Natural killer cell (primary cell): ENCODE results near the gene GRM1. TPM values are rescaled to one million over a fixed set of nuclear protein-coding genes. Genes with fewer than 3 reads are reported as not detected.

ENCODE experiments used
- ATAC-seq, 3 donors: fragments of 150-1000 bp in 2 of 3; fragments of 200-7000 bp in 1 of 3; cut with Tn5 transposase; 1 replicate in 1 of 3; 2 replicates in 2 of 3; pipeline ENCODE4 v1.10.0; 2021; ENCODE audit warnings: mild to moderate bottlenecking in 2 of 3, moderate library complexity in 2 of 3
- DNase-seq, 2 donors: peaks; one replicate each; pipeline versions ENCODE4 v3.0.0 to v3.0.0-alpha.2; 2013 to 2021; ENCODE audit warnings: mixed read lengths in 1 of 2
- H3K27ac ChIP-seq: one replicate; pipeline ENCODE4 v1.5.1; 2013; ENCODE audit warnings: mild to moderate bottlenecking, low read length
- H3K27me3 ChIP-seq: one replicate; pipeline ENCODE4 v1.6.1; 2013; ENCODE audit warnings: low read length; ENCODE audit not compliant: control insufficient read depth, insufficient read depth
- H3K36me3 ChIP-seq: one replicate; pipeline ENCODE4 v1.6.1; 2013; ENCODE audit warnings: low read length; ENCODE audit not compliant: control insufficient read depth, insufficient read depth
- H3K4me1 ChIP-seq: one replicate; pipeline ENCODE4 v1.6.1; 2013; ENCODE audit warnings: low read length; ENCODE audit not compliant: control insufficient read depth, insufficient read depth
- H3K4me3 ChIP-seq: one replicate; pipeline ENCODE4 v1.5.1; 2013; ENCODE audit warnings: low read length
- H3K9me3 ChIP-seq: one replicate; pipeline ENCODE4 v1.6.1; 2013; ENCODE audit warnings: low read length; ENCODE audit not compliant: control insufficient read depth, insufficient read depth
- H3K27ac Mint-ChIP-seq, 2 donors: one replicate each; pipeline ENCODE4 v1.8.0; 2022; ENCODE audit warnings: mild to moderate bottlenecking in 2 of 2, mixed read lengths in 2 of 2, moderate library complexity in 1 of 2
- H3K27me3 Mint-ChIP-seq, 2 donors: one replicate each; pipeline ENCODE4 v1.8.0; 2022; ENCODE audit warnings: low read depth in 2 of 2, mixed read lengths in 2 of 2
- H3K36me3 Mint-ChIP-seq: one replicate; pipeline ENCODE4 v1.8.0; 2022; ENCODE audit warnings: mixed read lengths
- H3K4me1 Mint-ChIP-seq, 2 donors: one replicate each; pipeline ENCODE4 v1.8.0; 2022; ENCODE audit warnings: mixed read lengths in 2 of 2
- H3K4me3 Mint-ChIP-seq: one replicate; pipeline ENCODE4 v1.8.0; 2022; ENCODE audit warnings: mild to moderate bottlenecking, moderate library complexity, mixed read lengths
- H3K9me3 Mint-ChIP-seq, 2 donors: one replicate each; pipeline ENCODE4 v1.8.0; 2022; ENCODE audit warnings: mixed read lengths in 2 of 2
- WGBS: methylation state at CpG from one replicate; pipeline ENCODE4 v1.1.7; 2013; ENCODE audit warnings: missing lambda C conversion rate; ENCODE audit not compliant: insufficient coverage; 5-methylcytosine and 5-hydroxymethylcytosine counted together
- intact Hi-C: fragments of 100-400 bp; cut with micrococcal nuclease; formaldehyde crosslinking; loops from one replicate; pipeline ENCODE4 v1.14.2; 2022
- total RNA-seq, 4 donors: library from RNA; stranded (reverse); fragments of 120-200 nt in 1 of 4; gene quantifications; one replicate each; pipeline versions ENCODE4 v1.2.3 to v1.2.4, GENCODE V29; 2013 to 2022
- TF ChIP-seq, protein P1 (sequence below): fragments of 200-600 bp; IDR thresholded peaks from one replicate; pipeline ENCODE4 v1.8.0; 2022; ENCODE audit warnings: antibody characterized with exemption

GRM1 gene
- total RNA-seq, 3 donors from 2014 or later (not counting 1 experiment from before 2014, with no cell fraction given), result not detected

DNA sequence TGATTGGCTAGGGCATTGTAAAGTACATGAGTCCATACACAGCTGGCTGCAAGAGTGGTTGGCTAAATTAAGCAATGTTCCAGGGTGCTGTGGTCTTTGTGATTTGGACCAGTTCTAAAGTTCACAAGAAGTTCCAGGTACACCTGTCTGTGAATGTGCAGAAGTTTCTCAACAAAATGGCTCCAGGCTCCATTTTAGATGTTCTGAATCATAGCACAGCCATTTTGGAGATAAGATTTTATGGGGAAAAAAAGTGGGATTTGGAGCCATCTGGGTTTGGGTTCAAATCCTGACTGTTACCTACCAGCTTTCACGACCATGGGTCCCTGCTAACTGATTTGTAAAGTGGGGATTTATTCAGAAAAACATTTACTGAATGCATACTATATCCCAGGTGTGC lies 82.1 kb downstream of the GRM1 start:
- H3K4me3 Mint-ChIP-seq, result no peak overlapping the region
- no peaks in the 10 kb centered on the region for H3K36me3 ChIP-seq
- H3K4me1 ChIP-seq, result no peaks in the 10 kb centered on the region
- H3K4me1 Mint-ChIP-seq, result no peaks in the 10 kb centered on the region
- no peak overlapping the region for H3K27ac Mint-ChIP-seq
- TF ChIP-seq, protein P1, sequence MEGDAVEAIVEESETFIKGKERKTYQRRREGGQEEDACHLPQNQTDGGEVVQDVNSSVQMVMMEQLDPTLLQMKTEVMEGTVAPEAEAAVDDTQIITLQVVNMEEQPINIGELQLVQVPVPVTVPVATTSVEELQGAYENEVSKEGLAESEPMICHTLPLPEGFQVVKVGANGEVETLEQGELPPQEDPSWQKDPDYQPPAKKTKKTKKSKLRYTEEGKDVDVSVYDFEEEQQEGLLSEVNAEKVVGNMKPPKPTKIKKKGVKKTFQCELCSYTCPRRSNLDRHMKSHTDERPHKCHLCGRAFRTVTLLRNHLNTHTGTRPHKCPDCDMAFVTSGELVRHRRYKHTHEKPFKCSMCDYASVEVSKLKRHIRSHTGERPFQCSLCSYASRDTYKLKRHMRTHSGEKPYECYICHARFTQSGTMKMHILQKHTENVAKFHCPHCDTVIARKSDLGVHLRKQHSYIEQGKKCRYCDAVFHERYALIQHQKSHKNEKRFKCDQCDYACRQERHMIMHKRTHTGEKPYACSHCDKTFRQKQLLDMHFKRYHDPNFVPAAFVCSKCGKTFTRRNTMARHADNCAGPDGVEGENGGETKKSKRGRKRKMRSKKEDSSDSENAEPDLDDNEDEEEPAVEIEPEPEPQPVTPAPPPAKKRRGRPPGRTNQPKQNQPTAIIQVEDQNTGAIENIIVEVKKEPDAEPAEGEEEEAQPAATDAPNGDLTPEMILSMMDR, result no peak
- ATAC-seq, result no peak
- peaks cover 2% of the 10 kb centered on the region for H3K9me3 ChIP-seq
- no peak overlapping the region for H3K27ac ChIP-seq
- H3K36me3 Mint-ChIP-seq, result no peaks in the 10 kb centered on the region
- peaks cover 9 to 10% of the 10 kb centered on the region in 2 donors for H3K9me3 Mint-ChIP-seq
- no CpG with 5 or more reads among the region's 1 CpG for WGBS
- no peaks in the 10 kb centered on the region for H3K27me3 ChIP-seq
- intact Hi-C loops, result no loop called here
- no peak for DNase-seq
- no peaks in the 10 kb centered on the region for H3K27me3 Mint-ChIP-seq
- no peak overlapping the region for H3K4me3 ChIP-seq

DNA sequence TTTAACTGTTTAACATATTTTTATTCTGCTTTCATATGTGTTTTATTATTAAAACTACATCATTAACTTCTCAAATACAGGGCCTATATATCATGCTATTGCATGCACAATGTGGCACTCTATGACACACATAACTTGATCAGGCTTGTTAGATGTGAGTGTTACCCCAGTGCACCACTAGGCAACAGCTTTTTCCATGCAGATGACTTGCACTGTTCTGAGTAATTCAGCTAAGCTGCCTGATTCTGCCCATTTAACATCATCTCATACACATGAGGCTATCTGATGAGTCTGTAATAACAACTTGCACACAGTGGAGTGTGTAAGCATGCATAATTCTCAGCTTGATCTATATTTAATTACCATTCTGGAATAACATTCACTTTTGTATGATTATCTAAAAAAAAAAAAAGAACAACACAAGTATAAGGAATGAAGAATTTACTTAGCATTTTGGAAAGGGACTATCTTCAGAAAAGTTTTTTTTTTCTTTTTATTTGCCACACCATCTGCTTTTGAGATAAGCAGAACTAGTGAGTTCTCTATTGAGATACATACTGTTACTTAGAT lies 83.1 kb downstream of the GRM1 start:
- no peak for DNase-seq
- TF ChIP-seq, protein P1, result no peak
- Histone ChIP-seq H3K27me3 (no peaks in the 10 kb centered on the region), H3K27ac (no peak overlapping the region), H3K36me3 (no peaks in the 10 kb centered on the region), H3K9me3 (peaks cover 2% of the 10 kb centered on the region), H3K4me3 (no peak overlapping the region), H3K4me1 (no peaks in the 10 kb centered on the region)
- Mint-ChIP-seq H3K36me3 (no peaks in the 10 kb centered on the region), H3K4me1 (no peaks in the 10 kb centered on the region), H3K27ac (no peak overlapping the region), H3K4me3 (no peak overlapping the region), H3K27me3 (no peaks in the 10 kb centered on the region), H3K9me3 (peaks cover 9 to 10% of the 10 kb centered on the region in 2 donors)
- no peak for ATAC-seq
- intact Hi-C loops, result no loop called here

DNA sequence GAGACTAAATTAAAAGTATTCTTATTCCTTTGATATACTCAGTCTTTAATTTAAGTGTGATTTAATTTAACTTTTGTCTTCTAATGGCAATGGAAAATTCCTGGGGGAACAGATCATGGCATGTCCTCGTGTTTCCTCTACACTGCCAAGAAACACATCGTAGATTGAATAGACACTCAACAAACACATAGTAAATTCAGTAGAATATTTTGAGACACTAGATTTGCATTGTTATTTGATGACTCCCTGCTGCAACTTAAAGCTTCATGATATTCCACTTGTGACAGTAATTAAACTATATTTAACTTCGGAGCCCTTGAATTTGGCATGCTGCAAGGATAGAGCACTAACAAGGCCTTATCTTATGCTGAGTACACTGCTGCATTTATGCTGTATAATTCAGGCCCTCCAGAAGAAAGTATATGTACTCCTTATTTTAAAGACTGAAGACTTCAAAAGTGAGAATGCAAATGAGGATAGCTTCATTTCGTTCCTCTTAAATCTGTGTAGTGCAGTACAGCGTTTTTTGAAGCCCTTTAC lies 84.3 kb downstream of the GRM1 start:
- Mint-ChIP-seq H3K27me3 (no peaks in the 10 kb centered on the region), H3K36me3 (no peaks in the 10 kb centered on the region), H3K4me3 (no peak overlapping the region), H3K9me3 (peaks cover 9 to 10% of the 10 kb centered on the region in 2 donors), H3K27ac (no peak overlapping the region), H3K4me1 (no peaks in the 10 kb centered on the region)
- ATAC-seq (no peak), DNase-seq (no peak)
- Histone ChIP-seq H3K9me3 (peaks cover 2% of the 10 kb centered on the region), H3K27ac (no peak overlapping the region), H3K4me3 (no peak overlapping the region), H3K4me1 (no peaks in the 10 kb centered on the region), H3K36me3 (no peaks in the 10 kb centered on the region), H3K27me3 (no peaks in the 10 kb centered on the region)
- TF ChIP-seq, protein P1, result no peak
- 80% methylated on average over 5 of the region's 5 CpGs for WGBS
- intact Hi-C loops, result no loop called here

DNA sequence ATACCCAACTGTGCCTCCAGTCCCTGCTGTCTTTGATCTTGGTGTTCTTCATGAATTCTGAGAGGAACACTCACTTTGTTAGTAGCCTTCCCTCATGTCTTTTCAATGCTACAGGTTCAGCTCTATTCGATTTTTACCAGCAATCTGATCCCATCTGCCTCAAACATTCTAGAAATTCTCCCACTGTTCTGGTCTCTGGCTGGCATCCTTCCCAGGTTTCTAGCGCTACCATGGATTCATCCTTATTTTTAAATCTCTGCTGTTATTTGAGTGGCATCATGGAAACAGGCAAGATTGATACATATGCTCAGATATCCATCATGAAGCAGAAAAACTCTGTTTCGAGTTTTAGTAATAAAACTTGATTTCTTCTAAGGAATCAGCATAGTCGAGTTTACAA lies 94.8 kb downstream of the GRM1 start:
- intact Hi-C loops, result no loop called here
- H3K4me1 Mint-ChIP-seq, result no peaks in the 10 kb centered on the region
- no peaks in the 10 kb centered on the region for H3K9me3 ChIP-seq
- ATAC-seq (no peak), DNase-seq (no peak)
- WGBS, result 84% methylated on average over 2 of the region's 4 CpGs
- peaks cover 5 to 12% of the 10 kb centered on the region in 2 donors for H3K9me3 Mint-ChIP-seq
- H3K36me3 Mint-ChIP-seq, result peaks cover 7% of the 10 kb centered on the region
- H3K36me3 ChIP-seq, result no peaks in the 10 kb centered on the region
- H3K4me3 Mint-ChIP-seq, result no peak overlapping the region
- H3K4me3 ChIP-seq, result no peak overlapping the region
- no peaks in the 10 kb centered on the region for H3K4me1 ChIP-seq
- no peaks in the 10 kb centered on the region for H3K27me3 Mint-ChIP-seq
- H3K27ac ChIP-seq, result no peak overlapping the region
- H3K27ac Mint-ChIP-seq, result no peak overlapping the region
- no peaks in the 10 kb centered on the region for H3K27me3 ChIP-seq
- TF ChIP-seq, protein P1, result no peak
